ENCODE measurements around the gene KRTAP10-12.
"Not testable (repeated sequence)": the region's sequence is repeated elsewhere in the genome, so short reads cannot be mapped to it uniquely, and the experiment has no call there.

KRTAP10-12 gene, protein sequence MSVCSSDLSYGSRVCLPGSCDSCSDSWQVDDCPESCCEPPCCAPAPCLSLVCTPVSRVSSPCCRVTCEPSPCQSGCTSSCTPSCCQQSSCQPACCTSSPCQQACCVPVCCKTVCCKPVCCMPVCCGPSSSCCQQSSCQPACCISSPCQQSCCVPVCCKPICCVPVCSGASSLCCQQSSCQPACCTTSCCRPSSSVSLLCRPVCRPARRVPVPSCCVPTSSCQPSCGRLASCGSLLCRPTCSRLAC

DNA sequence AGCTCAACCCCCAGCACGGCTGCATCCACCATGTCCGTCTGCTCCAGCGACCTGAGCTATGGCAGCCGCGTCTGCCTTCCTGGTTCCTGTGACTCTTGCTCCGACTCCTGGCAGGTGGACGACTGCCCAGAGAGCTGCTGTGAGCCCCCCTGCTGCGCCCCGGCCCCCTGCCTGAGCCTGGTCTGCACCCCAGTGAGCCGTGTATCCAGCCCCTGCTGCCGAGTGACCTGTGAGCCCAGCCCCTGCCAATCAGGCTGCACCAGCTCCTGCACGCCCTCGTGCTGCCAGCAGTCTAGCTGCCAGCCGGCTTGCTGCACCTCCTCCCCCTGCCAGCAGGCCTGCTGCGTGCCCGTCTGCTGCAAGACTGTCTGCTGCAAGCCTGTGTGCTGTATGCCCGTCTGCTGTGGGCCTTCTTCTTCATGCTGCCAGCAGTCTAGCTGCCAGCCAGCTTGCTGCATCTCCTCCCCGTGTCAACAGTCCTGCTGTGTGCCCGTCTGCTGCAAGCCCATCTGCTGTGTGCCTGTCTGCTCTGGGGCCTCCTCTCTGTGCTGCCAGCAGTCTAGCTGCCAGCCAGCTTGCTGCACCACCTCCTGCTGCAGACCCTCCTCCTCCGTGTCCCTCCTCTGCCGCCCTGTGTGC lies at the start of gene KRTAP10-12:
Gene KRTAP10-12 (plus strand): TSS at position 1 of the 639 bp plus-strand sequence. CDS start 30 bp downstream, at position 31.
- DNase-seq (ENCODE audit: low read depth), result not testable (repeated sequence)

DNA sequence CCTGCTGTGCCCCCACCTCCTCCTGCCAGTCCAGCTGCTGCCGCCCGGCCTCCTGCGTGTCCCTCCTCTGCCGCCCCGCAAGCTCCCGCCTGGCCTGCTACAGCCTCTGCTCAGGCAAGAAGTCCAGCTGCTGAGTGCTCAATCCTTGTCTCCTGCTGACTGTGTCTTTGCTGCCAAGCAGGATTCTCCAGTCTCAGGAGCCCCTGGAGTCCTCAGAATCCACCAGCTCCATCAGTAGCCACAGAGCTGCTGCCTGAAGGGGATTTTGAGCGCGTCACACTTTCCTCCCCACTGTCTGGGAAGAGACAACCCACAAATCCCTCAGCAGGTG lies 49.8 kb upstream of the KRTAP10-12 start:
- DNase-seq (ENCODE audit: low read depth), result no peak

DNA sequence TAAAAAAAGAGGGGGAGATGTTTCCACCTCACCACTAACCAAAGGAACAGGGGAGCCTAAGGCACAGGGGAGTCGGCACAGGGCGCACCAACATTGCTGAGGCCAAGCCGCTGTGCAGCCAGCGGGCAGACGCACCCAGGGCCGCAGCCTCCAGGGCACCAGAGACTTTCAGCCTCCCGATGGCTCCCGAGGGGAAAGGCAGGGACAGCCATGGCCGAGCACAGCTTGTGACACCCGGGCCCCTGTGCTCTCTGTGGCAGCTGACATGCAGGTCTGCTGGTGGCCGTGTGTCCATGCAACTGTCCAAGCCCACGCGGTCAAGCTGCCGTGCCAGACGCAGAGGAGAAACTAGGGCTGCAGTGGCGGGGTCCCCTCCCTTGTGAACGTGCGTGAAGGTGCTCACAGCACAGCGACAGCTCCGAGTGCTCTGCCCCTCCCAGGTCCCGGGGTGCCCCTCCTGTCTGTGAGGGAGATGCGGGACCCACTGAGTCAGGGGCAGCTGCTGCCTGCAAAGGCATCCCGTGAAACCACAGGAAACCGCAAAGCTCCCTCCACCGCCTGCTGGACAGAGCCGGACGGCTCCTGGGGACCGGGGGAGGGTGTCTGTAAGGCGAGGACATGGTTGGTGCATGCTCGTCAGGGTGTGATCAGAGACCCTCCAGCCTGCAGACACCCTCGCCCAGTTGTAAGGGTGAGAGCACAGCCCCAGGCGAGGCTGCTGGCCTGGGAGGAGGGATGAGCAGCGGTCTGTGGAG lies 48.2 kb upstream of the KRTAP10-12 start:
- DNase-seq (ENCODE audit: low read depth), result no peak

DNA sequence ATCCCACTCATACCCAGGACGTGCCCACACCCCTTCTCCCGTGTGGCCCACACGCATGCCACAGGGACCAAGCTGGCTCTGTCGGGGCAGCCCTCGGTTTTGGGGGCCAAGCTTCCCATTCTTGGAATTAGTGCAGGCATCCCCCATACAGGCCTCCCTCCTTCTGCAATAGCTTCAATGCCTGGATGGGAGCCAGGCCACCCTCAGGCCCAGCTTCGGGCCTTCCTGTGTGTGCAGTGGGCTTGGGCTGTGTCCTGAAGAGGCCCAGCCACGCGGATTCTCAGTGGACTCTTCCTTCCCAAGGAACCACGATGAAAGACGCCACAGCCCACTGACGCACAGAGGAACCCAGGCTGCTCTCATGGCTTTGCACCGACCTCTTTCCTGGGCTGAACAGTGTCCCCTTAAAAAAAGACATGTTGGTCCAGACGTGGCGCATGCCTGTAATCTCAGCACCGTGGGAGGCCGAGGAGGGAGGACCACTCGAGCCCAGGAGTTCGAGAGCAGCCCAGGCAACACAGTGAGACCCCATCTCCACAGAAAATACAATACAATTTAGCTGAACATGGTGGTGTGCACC lies 47.4 kb upstream of the KRTAP10-12 start:
- no peak for DNase-seq (ENCODE audit: low read depth)

DNA sequence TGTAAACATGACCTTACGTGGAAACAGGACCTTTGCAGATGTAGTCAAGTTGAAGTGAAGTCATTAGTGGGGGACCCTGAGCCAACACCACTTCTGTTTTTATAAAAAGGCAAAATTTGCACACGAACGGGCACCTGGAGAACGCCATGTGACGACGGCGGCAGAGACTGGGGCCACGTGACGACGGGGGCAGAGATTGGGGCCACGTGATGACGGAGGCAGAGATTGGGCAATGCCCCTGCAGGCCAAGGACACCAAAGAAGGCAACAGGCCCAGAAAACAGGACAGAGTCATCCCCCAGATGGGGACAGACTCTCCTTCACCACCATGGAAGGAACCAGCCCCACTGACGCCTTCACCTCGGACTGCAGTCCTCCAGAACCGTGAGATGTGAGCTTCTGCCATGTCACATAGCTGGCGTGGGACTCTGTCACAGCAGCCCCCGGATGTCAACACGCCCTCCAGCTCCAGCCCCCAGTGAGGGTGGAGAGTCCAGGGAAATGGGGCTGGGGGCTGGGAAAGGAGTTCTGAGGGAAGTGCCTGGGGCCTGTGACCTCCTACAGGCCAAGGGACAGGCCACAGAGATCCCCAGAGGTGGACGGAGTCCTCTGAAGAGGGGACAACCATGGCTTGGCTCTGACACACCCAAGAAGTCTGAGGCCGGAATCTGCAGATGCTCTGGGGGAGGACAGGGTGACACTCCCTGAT lies 46.6 kb upstream of the KRTAP10-12 start:
- DNase-seq (ENCODE audit: low read depth), result no peak

DNA sequence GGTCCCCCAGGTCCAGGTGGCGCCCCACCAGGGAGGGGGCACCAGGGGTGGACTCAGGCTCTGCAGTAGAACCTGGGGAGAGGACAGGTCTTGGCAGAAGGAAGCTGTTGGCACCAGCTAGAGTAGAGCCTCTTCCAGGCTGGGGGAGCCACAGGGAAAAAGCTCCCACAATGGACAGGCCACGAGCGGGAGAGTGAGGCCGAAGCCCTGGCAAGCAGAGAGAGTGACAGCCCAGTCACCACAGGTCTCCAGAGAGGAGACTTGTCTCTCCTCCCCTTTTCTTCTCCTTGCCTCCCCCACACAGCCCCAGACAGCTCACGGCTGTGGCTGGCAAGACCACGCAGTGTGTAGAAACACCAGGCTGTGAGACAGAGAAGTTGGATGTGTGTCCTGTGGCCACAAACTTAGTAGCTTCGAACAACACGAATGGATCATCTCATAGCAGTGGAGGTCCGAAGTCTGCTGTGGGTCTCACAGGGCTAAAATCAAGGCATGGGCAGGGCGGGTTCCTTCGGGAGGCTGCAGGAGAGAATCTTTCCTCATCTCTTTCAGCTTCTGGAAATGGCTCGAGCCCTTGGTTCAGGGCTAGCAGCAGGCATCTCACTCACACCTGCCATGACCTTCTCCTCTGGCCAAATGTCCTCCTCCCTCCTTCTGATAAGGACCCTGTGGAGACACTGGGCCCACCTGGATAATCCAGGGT lies 45.8 kb upstream of the KRTAP10-12 start:
- DNase-seq (ENCODE audit: low read depth), result no peak

DNA sequence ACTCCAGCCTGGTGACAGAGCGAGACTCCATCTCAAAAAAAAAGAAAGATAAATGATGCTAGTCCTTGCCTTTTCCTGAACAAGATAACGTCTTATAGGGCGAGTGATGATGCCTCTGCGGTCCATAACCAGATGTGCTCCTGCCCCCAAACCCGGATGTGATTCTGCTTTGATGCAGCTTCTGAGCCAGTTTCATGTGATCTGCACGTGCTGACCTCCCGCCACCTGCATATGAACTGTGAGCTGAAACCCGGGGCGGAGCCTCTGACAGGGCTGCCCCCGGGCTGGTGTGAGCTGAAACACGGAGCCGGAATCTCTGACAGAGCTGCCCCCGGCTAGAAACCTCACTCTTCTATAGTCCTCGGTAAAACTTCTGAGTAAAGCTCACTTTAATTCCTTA lies 43.8 kb upstream of the KRTAP10-12 start:
- no peak for DNase-seq (ENCODE audit: low read depth)

DNA sequence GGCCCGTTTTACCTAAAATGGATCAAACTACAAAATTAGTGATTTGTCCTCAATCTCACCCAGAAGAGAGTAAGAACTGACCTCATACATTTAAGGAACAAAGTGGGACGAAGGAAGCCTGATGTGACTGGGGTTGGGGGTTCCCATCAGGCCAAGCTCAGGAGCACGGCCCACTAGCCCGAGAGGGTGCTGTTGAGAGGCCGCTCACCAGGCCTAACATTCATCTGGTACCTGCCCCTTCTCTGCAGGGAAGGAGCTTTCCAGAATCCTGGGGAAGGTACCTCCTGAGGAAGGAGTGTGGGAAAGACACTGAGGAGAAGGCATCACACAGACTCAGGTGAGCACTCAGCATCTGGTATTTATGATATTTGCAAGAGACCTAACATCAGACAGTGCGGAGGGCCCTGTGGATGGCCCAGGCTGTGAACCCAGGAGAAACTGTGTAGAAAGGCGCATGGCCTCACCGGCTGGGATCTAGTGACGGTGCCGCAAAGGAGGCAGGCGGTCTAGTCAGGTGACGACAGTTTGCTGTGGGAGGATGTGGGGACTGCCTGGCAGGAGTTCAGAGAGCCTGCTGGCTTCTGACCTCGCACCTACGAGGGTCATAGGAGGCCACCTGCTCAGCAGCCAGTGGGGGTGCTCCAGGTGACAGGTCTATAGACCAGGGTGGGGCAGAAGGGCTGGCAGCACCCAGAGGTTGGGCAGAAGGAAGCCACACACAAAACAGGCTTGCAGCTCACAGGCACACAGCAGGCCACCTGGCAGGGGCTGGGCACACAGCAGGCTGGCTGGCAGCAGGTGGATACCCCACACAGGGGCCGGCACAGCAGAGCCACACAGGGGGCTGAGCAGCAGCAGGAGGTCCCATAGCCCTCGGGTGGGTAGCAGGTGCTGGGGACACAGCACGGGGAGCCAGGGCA lies 43.1 kb upstream of the KRTAP10-12 start:
- DNase-seq (ENCODE audit: low read depth), result no peak

DNA sequence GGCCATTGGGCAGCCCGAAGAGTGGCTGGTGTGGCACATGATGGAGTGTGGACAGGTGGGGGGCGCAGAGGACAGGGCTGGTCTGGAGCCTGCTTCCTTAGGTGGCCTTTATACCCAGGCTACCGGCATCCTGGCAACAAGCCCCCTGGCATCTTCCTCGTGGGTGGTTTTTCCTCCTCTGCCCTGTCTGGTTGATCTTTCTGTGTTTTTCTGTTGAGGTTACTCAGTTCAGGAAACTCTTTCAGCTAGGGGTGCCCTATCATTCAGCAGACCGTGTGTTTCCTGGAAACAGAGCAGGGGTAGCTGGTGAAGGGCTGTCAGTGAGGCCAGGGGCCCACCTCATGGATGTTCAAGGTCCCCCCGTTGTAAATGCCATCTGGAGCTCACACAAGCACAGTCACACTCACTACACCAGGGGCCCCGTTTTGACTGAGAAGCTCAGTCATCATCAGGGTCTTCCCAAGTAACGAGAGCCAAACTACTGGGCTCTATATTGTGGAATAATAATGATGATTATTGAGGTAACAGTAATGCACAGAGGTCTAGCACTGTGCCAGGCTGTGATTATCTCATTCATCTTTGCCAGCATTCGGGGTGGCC lies 42.3 kb upstream of the KRTAP10-12 start, which contains the start of gene KRTAP12-4:
Gene KRTAP12-4 (minus strand): TSS at position 84 of the 600 bp plus-strand sequence. CDS start 45 bp downstream, at position 39.
- no peak for DNase-seq (ENCODE audit: low read depth)

DNA sequence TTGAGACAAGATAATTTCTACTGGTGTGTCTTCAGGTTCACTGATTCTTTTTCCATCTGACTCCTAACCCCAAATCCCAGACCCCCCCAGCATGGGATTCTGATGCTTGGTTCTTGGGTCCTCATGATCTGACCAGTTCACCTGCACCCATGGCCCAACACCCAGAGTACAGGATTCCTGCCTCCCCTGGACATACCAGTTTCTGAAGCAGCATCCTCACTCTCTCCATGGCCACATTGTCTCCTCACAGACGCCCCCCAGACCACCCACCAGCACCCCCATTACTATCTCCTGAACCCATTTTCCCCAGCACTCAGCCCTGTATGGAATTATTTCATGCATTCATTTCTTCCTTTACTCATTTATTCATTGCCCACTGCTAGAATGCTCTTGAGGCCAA lies 40.1 kb upstream of the KRTAP10-12 start:
- no peak for DNase-seq (ENCODE audit: low read depth)

DNA sequence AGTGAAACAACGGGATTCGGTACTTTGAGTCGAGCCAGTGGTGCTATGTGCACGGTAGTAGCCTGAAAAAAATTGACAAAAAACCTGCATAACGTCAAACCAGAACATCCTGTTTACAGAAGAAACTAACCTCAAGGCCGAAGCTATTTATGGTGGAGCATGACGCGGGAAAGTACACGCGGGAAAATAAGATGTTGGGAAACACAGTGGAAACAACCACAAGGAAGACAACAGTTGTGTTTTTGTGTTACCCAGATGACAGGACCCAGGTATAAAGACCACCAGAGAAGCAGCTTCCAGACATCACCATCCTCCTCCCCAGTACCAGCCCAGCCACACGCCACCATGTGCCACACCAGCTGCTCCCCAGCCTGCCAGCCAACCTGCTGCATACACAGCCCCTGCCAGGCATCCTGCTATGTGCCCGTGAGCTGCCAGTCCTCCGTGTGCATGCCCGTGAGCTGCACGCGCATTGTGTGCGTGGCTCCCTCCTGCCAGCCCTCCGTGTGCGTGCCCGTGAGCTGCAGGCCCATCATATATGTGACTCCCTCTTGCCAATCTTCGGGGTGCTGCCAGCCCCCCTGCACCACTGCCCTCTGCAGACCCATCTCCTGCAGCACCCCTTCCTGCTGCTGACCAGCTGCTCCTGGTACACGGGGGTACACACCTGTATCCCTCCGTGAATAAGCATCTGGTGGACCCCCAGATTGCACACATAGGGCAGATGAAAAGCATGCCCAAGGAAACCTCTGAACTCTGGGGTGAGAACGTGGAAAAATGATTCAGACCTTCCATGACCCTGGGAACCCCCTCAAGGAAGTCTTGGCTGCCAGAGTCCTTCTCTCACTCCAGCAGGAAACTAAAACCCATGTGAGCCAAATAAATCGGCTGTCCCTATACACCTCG lies 39.1 kb upstream of the KRTAP10-12 start, which contains the start of gene KRTAP12-3:
Gene KRTAP12-3 (plus strand): TSS at position 298 of the 906 bp plus-strand sequence. CDS start 48 bp downstream, at position 346.
- no peak for DNase-seq (ENCODE audit: low read depth)

DNA sequence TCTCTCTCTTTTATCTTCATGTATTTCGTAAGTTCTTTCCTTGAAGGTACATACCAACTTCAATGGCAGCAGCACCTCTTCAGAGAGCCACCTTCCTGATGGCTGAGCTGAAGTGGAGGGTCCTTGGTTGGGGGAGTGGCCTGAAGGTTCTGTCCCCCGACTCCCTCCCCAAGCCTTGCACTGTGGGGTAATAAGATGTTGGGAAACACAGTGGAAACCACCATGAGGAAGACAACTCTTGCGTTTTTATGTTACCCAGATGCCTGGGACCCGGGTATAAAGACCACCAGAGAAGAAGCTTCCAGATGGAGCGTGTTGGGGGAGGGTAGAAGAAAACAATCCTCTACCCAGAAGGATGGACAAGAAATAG lies 38.4 kb upstream of the KRTAP10-12 start:
- no peak for DNase-seq (ENCODE audit: low read depth)

DNA sequence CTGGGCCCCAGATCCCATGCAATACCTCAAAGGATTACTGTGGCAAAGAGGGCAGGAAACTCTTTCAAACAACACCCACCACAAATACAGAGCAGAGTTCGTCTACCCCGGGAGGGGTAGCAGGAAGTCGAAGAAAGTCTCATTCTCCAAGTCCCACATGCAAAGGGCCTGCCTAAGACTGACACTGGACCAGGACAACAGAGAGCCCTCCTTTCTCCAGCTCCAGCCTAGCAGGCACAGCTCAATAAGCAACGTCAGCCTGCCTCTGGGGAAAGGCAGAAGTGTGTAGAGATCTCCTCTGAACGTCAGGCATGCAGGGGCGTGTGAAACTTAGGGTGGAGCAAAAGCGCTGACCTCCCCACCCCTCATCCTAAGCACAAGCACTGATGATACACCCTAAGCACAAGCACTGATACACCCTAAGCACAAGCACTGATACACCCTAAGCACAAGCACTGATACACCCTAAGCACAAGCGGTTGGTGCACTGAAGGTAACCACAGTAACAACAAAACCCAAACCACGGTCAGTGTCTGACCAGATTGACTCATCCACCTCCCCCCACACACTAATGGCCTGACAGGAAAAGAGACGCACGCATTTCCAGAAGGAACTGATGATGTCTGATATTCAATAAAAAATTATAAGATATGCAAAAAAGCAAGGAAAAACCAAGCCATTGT lies 37.9 kb upstream of the KRTAP10-12 start:
- no peak for DNase-seq (ENCODE audit: low read depth)

DNA sequence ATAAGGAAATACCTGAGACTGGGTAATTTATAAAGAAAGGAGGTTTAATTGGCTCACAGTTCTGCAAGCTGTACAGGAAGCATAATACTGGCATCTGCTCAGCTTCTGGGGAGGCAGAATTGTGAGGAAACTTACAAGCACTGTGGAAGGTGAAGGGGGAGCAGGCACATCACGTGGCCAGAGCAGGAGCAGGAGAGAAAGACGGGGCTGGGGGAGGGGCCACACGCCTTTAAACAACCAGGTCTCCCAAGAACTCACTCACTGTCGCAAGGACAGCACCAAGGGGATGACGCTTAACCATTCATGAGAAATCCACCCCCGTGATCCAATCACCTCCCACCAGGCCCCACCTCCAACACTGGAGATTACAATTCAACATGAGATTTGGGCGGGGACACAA lies 35.4 kb upstream of the KRTAP10-12 start:
- not testable (repeated sequence) for DNase-seq (ENCODE audit: low read depth)

DNA sequence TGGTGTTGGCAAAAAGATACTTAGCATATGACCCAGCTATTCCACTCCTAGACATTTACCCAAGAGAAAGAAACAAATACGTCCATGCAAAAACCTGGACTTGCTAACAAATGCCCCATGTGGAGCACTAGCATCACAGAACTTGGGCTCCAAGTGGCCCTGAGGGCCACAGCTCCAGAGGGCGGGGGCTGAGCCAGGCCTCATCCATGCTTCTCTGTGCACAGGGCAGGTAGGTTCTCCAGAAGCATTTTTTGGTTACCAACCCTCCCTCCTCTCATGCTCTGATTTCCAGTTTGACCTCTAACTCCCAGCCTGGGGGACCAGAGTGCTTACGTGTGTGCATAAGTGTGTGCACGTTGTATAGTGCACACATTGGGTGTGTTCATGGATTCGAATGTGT lies 32.3 kb upstream of the KRTAP10-12 start:
- DNase-seq (ENCODE audit: low read depth), result no peak

DNA sequence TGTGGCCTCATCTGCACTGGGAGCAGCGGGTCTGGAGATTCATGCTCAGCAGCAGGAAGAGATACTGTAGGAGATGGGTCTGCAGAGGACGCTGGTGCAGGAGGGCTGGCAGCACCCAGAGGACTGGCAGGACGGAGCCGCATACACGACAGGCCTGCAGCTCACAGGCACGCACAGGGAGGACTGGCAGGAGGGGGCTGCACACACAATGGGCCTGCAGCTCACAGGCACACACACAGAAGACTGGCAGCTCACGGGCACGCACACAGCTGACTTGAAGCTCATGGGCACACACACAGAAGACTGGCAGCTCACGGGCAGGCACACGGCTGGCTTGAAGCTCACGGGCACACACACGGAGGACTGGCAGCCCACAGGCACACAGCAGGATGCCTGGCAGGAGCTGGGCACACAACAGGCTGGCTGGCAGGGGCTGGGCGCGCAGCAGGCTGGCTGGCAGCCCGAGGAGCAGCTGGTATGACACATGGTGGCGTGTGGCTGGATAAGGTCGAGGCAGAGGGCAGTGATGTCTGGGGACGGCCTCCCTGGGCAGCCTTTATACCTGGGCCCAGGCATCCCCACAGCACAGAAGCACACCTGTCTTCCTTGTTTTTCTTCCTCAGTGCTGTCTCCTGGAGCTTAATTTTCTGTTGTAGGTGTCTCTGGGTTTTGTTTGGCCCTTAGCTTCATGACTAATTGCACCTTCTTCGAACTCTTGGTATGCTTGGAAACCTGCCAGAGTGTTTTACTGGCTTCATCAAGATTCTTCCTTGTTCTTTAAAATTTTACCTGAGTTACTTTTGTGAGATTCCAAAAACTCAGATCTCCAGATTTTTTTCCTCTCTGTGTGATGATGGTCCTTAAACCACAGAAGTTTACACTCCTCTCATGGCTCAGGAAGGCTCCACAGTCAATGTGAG lies 30.3 kb upstream of the KRTAP10-12 start, which contains the start of gene KRTAP12-2:
Gene KRTAP12-2 (minus strand): TSS at position 527 of the 920 bp plus-strand sequence. CDS start 41 bp downstream, at position 486.
- DNase-seq (ENCODE audit: low read depth), result no peak

DNA sequence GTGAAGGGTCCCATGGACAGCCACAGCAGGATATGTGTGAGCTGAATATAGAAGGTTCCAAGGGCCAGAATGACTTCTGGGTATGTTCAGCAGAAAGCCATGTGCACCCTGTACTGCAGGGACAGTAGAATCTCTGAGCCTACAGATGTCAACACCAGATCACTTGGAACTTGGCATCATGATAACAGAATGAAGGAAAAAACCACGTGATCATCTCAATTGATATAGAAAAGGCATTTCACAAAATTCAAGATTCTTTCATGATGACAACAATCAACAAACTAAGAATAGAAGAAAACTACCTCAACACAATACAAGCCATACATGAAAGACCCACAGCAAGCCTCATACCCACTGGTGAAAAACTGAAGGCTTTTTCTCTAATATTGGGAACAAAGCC lies 29.4 kb upstream of the KRTAP10-12 start:
- no peak for DNase-seq (ENCODE audit: low read depth)
